HG02840 (cell line): ENCODE measurements around the gene CACNA1I.

ENCODE experiments used
- ATAC-seq: cut with Tn5 transposase; IDR thresholded peaks from one replicate; pipeline ENCODE4 v1.9.1; 2021; ENCODE audit warnings: mild to moderate bottlenecking, moderate library complexity, moderate number of reproducible peaks; ENCODE audit not compliant: unreplicated experiment, low FRiP score

Gene CACNA1I

GRCh38 chr22:39535357-39535725, 35.2 kb upstream of the CACNA1I start:
- no peak for ATAC-seq

- no peak for ATAC-seq
Observed at GRCh38 chr22:39535831-39536449, 34.6 kb upstream of the CACNA1I start.

- no peak for ATAC-seq
Observed at GRCh38 chr22:39536711-39537110, 33.8 kb upstream of the CACNA1I start.

- no peak for ATAC-seq
Observed at GRCh38 chr22:39537975-39538374, 32.6 kb upstream of the CACNA1I start.

- ATAC-seq = no peak
Observed at GRCh38 chr22:39543095-39543494, 27.5 kb upstream of the CACNA1I start.

- no peak for ATAC-seq
Observed at GRCh38 chr22:39545386-39546365, 24.9 kb upstream of the CACNA1I start.

GRCh38 chr22:39546889-39547586, 23.5 kb upstream of the CACNA1I start:
- no peak for ATAC-seq

- no peak for ATAC-seq
Observed at GRCh38 chr22:39547587-39547947, 23.0 kb upstream of the CACNA1I start.

- ATAC-seq = no peak
Observed at GRCh38 chr22:39553429-39553828, 17.1 kb upstream of the CACNA1I start.

- ATAC-seq = no peak
Observed at GRCh38 chr22:39554151-39554550, 16.4 kb upstream of the CACNA1I start.

- ATAC-seq = no peak
Observed at GRCh38 chr22:39556970-39557841, 13.3 kb upstream of the CACNA1I start.

- no peak for ATAC-seq
Observed at GRCh38 chr22:39558254-39558727, 12.3 kb upstream of the CACNA1I start.

- no peak for ATAC-seq
Observed at GRCh38 chr22:39558950-39559349, 11.6 kb upstream of the CACNA1I start.

- no peak for ATAC-seq
Observed at GRCh38 chr22:39559456-39560105, 11.0 kb upstream of the CACNA1I start.

- no peak for ATAC-seq
Observed at GRCh38 chr22:39560127-39560526, 10.4 kb upstream of the CACNA1I start.

- ATAC-seq = no peak
Observed at GRCh38 chr22:39562839-39563489, 7.6 kb upstream of the CACNA1I start.

- ATAC-seq = no peak
Observed at GRCh38 chr22:39563571-39564428, 6.8 kb upstream of the CACNA1I start.

GRCh38 chr22:39565414-39565944, 5.1 kb upstream of the CACNA1I start:
- ATAC-seq = no peak
